ENCODE data around the gene STAT6.

The STAT6 gene

DNA sequence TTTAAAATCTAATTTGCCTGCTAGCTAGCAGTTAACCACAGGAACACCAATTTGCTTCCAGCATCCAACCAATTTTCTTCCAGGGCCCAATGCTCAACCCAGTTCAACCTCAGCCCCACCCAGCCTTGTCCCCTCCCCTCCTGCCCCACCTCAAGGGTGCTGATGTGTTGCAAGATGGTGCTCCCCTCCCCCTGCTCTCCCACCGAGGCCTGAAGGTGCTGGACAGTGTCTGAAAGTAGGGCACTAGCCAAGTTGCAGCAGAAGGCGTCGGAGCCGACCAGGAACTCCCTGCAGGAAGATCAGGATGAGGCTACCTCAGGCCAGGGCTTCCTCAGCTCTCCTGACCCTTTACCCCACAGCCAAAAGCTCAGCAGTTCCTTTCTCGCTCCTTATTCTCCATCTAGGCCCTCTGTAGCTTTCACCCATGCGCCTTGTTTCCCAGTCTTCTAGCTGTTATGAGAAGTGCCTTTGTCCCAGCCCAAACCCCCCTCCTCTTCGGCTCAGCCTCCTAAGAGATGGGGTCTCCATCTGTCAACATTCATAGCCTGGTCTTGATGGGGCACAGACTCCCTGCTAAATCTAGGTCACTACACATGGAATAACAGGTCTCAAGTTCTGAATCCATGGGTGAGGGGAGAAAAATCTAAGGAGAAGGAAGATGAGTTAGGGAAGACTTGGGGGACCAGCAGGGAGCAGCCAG is 3.6 kb downstream of the STAT6 start:
- no peak overlapping the region for H3K27ac ChIP-seq (ENCODE audit: low read depth, low read length)
- peaks cover 38% of the 10 kb centered on the region for H3K36me3 ChIP-seq (ENCODE audit: control insufficient read depth, insufficient read depth, low read length)
- H3K9me3 ChIP-seq (ENCODE audit: control insufficient read depth, insufficient read depth, low read depth, low read length), result no peaks in the 10 kb centered on the region
- no peaks in the 10 kb centered on the region for H3K27me3 ChIP-seq (ENCODE audit: control insufficient read depth, insufficient read depth, low read length)
- no peak overlapping the region for H3K9ac ChIP-seq (ENCODE audit: low read length)
- H3K4me3 ChIP-seq (ENCODE audit: low read depth, low read length), result no peak overlapping the region
- peaks cover 21% of the 10 kb centered on the region for H3K4me1 ChIP-seq (ENCODE audit: control insufficient read depth, insufficient read depth, low read length)

DNA sequence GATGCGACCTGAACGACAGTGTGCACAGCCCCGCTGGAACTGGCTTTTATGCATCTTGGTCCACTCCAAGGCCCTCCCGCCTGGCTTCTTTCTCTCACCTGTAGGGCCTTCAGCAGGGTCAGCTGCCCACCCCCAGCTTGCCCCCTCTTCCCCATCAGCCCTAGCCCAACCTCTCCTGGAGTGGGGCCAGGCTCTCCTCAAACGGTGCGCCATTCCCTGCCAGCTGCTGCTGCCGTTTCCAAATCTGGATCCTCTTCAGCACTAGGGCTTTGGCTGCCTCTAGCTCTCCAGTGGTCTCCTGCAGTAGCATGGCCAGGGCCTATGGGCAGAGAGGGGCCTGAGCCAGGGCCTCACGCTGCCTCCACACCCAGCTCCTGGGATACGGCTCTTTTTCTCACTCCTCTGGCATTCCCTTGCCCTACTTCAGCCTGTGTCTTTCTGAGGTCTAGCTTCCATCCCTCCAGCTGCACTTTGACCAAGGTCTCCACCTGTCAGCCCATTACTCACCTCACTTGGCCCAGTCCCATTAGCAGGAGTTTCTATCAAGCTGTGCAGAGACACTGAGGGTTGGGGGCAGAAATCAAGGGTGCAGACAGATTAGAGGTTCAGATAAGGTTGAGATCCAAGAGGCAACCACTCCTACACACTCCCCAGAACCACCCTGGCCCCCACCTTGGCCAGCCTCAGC is 5.0 kb downstream of the STAT6 start:
- Histone ChIP-seq H3K36me3 (ENCODE audit: control insufficient read depth, insufficient read depth, low read length) (peaks cover 43% of the 10 kb centered on the region), H3K4me1 (ENCODE audit: control insufficient read depth, insufficient read depth, low read length) (peaks cover 12% of the 10 kb centered on the region), H3K9me3 (ENCODE audit: control insufficient read depth, insufficient read depth, low read depth, low read length) (no peaks in the 10 kb centered on the region), H3K9ac (ENCODE audit: low read length) (no peak overlapping the region), H3K27me3 (ENCODE audit: control insufficient read depth, insufficient read depth, low read length) (no peaks in the 10 kb centered on the region), H3K27ac (ENCODE audit: low read depth, low read length) (no peak overlapping the region), H3K4me3 (ENCODE audit: low read depth, low read length) (no peak overlapping the region)

DNA sequence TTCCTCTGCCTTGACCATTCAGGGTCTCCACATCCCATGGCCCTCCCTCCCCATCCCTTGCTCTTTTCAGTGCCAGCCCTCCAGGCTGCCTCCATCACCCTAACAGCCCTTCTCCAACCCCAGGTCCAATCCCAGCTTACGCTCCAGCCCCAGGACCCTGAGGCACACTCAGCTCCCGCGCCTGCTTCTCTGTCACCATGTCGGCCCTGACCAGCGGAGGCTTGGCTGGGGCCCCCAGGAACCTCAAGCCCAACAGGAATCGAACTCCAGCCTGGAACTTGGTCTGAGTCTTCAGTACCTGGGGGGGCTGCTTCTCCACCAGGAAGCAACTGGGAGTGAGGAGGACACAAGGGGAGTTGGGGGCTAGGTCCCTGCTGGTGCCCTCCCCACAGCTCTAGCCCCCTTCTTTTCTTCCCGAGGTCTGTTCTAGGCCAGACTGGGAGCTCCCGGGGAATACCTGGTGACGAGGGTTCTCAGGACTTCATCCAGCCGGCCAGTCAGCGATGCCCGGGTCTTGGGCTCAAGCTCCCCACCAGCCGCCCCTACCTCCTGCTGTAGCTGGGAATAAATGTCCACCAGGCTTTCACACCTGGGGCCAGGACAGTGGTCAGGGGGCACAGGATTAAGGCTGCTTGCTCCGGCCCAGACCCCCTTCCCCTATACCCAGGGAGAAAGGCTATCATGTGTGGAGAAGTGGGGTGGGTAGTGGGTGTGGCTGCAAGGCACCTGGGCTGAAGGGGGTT is 6.0 kb downstream of the STAT6 start:
- no peaks in the 10 kb centered on the region for H3K27me3 ChIP-seq (ENCODE audit: control insufficient read depth, insufficient read depth, low read length)
- no peaks in the 10 kb centered on the region for H3K9me3 ChIP-seq (ENCODE audit: control insufficient read depth, insufficient read depth, low read depth, low read length)
- H3K36me3 ChIP-seq (ENCODE audit: control insufficient read depth, insufficient read depth, low read length), result peaks cover 43% of the 10 kb centered on the region
- H3K4me3 ChIP-seq (ENCODE audit: low read depth, low read length), result no peak overlapping the region
- H3K9ac ChIP-seq (ENCODE audit: low read length), result no peak overlapping the region
- no peak overlapping the region for H3K27ac ChIP-seq (ENCODE audit: low read depth, low read length)
- H3K4me1 ChIP-seq (ENCODE audit: control insufficient read depth, insufficient read depth, low read length), result peaks cover 6% of the 10 kb centered on the region

DNA sequence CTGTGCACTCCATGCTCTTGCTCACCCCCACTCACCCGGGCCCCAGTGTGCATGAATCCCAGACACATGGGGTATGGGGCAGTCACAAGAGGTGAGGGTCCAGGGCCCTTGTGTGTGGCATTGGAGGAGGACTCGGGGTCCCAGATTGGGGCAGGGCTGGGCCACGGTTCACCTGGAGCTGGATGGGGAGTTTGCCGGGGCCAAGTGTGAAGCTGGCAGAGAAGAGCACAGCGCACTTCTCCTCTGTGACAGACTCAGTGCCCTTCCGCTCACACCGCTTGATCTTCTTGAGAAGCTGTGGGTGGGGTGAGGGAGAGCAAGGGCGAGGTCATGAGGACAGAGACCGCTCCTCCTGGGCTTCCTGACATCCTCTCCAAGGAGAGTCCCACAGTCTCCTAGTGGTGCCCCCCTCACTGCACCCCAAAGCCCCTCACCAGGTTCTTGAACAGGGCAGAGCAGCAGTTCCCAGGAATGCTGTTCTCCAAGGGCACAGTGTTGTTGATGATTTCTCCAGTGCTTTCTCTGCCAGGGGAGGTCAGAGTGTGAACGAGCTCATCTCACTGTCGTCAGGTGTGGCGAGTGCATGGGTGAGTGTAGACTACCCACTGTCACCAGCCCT is 6.8 kb downstream of the STAT6 start:
- Histone ChIP-seq H3K4me1 (ENCODE audit: control insufficient read depth, insufficient read depth, low read length) (no peaks in the 10 kb centered on the region), H3K9me3 (ENCODE audit: control insufficient read depth, insufficient read depth, low read depth, low read length) (no peaks in the 10 kb centered on the region), H3K36me3 (ENCODE audit: control insufficient read depth, insufficient read depth, low read length) (peaks cover 50% of the 10 kb centered on the region), H3K9ac (ENCODE audit: low read length) (no peak overlapping the region), H3K27ac (ENCODE audit: low read depth, low read length) (no peak overlapping the region), H3K4me3 (ENCODE audit: low read depth, low read length) (no peak overlapping the region), H3K27me3 (ENCODE audit: control insufficient read depth, insufficient read depth, low read length) (no peaks in the 10 kb centered on the region)

DNA sequence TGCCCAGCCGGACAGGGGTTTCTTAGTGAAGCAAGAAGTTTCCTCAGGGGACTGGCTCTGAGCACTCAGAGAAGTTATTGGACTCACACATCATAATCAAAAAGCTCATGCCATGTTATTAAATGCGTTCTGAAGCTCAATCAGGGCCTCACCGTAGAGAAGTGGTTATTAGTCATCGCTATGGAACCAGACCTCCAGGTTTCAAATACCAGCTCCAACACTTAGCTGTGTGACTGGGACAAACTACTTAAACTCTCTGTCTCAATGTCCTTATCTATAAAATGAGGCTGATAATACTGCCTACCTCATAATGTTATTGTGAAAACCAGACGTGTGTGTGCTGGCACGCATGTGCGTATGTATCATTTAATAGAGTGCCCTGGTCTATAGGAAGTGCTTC is 7.3 kb downstream of the STAT6 start:
- Histone ChIP-seq H3K4me3 (ENCODE audit: low read depth, low read length) (no peak overlapping the region), H3K9me3 (ENCODE audit: control insufficient read depth, insufficient read depth, low read depth, low read length) (no peaks in the 10 kb centered on the region), H3K9ac (ENCODE audit: low read length) (no peak overlapping the region), H3K27ac (ENCODE audit: low read depth, low read length) (no peak overlapping the region), H3K27me3 (ENCODE audit: control insufficient read depth, insufficient read depth, low read length) (no peaks in the 10 kb centered on the region), H3K4me1 (ENCODE audit: control insufficient read depth, insufficient read depth, low read length) (no peaks in the 10 kb centered on the region), H3K36me3 (ENCODE audit: control insufficient read depth, insufficient read depth, low read length) (peaks cover 55% of the 10 kb centered on the region)

DNA sequence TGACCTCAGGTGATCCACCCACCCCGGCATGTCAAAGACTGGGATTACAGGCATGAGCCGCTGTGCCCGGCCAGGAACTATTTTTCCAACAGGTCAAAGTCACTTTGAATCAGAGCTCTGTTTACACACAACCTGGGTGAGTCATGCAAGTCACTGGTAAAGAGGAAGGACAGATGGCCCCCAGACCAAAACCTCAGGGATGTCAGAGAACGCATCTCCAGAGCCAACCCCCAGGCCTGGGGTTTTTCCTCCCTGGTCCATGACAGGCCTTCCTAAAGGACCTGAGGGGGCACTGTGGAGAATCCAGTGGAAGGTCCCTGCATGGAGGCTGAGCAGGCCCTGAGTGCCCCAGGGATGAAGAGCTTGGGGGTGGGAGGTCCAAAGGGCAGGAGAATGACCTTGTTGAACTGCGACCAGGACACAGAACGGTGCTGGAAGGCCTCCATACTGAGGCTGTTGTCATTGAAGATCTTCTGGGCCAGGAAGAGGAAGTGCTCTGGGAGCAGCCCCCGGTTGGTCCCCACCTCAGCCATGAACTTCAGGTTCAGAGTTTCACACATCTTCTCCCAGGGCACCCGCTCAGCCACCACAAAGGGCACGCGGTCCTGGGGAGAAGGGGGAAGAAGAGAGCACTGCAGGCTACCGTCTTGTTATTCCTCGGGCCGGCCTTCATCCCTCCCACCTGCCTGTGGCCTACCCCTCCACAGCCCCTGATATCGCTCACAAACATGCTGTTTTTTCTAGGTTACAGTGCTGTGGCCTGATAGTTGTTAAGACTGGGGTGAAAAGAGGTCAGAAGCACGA is 9.1 kb downstream of the STAT6 start:
- no peak overlapping the region for H3K4me3 ChIP-seq (ENCODE audit: low read depth, low read length)
- no peaks in the 10 kb centered on the region for H3K9me3 ChIP-seq (ENCODE audit: control insufficient read depth, insufficient read depth, low read depth, low read length)
- peaks cover 70% of the 10 kb centered on the region for H3K36me3 ChIP-seq (ENCODE audit: control insufficient read depth, insufficient read depth, low read length)
- no peaks in the 10 kb centered on the region for H3K27me3 ChIP-seq (ENCODE audit: control insufficient read depth, insufficient read depth, low read length)
- no peak overlapping the region for H3K27ac ChIP-seq (ENCODE audit: low read depth, low read length)
- H3K4me1 ChIP-seq (ENCODE audit: control insufficient read depth, insufficient read depth, low read length), result no peaks in the 10 kb centered on the region
- no peak overlapping the region for H3K9ac ChIP-seq (ENCODE audit: low read length)

DNA sequence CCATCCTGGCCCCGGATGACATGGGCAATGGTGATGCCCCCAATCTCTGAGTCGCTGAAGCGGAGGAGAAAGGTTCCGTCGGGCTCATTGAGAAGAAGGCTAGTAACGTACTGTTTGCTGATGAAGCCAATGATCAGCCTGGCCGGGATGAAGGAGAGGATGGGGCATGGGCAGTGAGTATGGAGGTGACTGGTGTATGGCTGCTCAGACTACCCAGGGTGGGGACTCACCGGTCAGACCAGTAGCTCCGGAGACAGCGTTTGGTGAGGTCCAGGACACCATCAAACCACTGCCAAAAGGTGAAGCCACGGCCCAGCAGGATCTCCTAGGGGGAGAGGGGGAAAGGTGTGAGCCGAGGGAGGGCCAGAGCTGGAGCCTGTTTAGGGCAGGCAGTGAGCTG is 11.4 kb downstream of the STAT6 start:
- no peak overlapping the region for H3K27ac ChIP-seq (ENCODE audit: low read depth, low read length)
- no peak overlapping the region for H3K4me3 ChIP-seq (ENCODE audit: low read depth, low read length)
- peaks cover 69% of the 10 kb centered on the region for H3K36me3 ChIP-seq (ENCODE audit: control insufficient read depth, insufficient read depth, low read length)
- no peak overlapping the region for H3K9ac ChIP-seq (ENCODE audit: low read length)
- peaks cover 7% of the 10 kb centered on the region; the same call in 1 of the 2 replicates for H3K4me1 ChIP-seq (ENCODE audit: control insufficient read depth, insufficient read depth, low read length)
- no peaks in the 10 kb centered on the region for H3K9me3 ChIP-seq (ENCODE audit: control insufficient read depth, insufficient read depth, low read depth, low read length)
- H3K27me3 ChIP-seq (ENCODE audit: control insufficient read depth, insufficient read depth, low read length), result no peaks in the 10 kb centered on the region

DNA sequence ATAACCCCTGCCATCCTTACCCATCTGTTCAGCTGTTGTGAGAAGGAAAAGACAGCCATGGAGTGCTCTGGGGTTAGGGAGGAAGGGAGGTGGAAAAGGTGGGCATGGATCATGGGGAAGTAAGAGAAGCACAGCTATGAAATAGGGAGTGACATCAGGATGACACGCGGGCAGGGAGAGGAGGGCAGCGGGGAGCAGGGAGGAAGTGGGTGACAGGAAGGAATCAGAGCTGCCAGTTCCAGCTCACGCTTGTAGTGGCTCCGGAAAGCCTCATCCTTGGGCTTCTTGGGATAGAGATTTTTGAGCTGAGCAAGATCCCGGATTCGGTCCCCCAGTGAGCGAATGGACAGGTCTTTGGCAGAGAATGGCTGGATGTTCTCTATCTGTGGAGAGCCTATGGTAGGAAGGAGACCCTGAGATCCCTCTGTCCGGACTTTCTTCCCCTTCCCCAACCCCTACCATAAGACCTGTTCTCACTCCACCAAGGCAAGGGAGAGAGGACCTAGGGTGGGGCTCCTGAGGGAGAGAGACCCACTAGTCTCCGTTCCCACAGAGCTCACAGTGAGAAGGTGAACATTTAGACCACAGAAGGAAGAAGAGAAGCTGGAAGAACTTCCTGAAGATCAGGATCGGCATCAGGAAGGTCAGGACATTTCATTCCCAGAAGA is 12.0 kb downstream of the STAT6 start:
- Histone ChIP-seq H3K36me3 (ENCODE audit: control insufficient read depth, insufficient read depth, low read length) (peaks cover 69% of the 10 kb centered on the region), H3K4me1 (ENCODE audit: control insufficient read depth, insufficient read depth, low read length) (peaks cover 13% of the 10 kb centered on the region), H3K9ac (ENCODE audit: low read length) (no peak overlapping the region), H3K27me3 (ENCODE audit: control insufficient read depth, insufficient read depth, low read length) (no peaks in the 10 kb centered on the region), H3K27ac (ENCODE audit: low read depth, low read length) (no peak overlapping the region), H3K9me3 (ENCODE audit: control insufficient read depth, insufficient read depth, low read depth, low read length) (no peaks in the 10 kb centered on the region), H3K4me3 (ENCODE audit: low read depth, low read length) (no peak overlapping the region)

DNA sequence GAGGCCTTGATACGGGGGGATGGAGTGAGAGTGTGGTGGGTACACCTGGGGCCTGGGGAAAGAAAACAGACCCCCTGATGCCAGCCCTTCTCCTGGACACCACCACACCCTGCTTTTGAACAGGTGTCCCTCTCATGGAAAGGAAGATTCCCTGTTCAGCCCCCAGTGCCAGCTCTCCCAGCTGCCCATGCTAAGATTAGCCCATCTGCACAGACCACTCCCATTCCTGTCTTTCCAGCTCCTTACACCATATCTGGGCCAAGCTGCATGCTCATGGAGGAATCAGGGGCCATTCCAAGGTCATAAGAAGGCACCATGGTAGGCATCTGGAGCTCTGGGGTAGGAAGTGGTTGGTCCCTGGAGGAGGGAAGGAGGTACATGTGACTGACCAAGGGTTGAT is 12.6 kb downstream of the STAT6 start:
- Histone ChIP-seq H3K27me3 (ENCODE audit: control insufficient read depth, insufficient read depth, low read length) (no peaks in the 10 kb centered on the region), H3K4me1 (ENCODE audit: control insufficient read depth, insufficient read depth, low read length) (peaks cover 16% of the 10 kb centered on the region), H3K36me3 (ENCODE audit: control insufficient read depth, insufficient read depth, low read length) (peaks cover 64% of the 10 kb centered on the region), H3K4me3 (ENCODE audit: low read depth, low read length) (no peak overlapping the region), H3K9ac (ENCODE audit: low read length) (no peak overlapping the region), H3K9me3 (ENCODE audit: control insufficient read depth, insufficient read depth, low read depth, low read length) (no peaks in the 10 kb centered on the region), H3K27ac (ENCODE audit: low read depth, low read length) (no peak overlapping the region)

DNA sequence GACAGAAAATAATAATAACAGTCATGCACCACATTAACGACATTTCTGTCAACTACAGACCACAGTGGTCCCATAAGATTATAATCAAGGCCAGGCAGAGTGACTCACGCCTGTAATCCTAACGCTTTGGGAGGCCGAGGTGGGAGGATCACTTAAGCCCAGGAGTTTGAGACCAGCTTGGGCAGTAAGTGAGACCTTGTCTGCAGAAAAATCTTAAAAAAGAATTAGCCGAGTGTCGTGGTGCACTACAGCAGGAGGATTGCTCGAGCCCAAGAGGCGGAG is 13.7 kb downstream of the STAT6 start:
- no peak overlapping the region for H3K4me3 ChIP-seq (ENCODE audit: low read depth, low read length)
- no peaks in the 10 kb centered on the region for H3K9me3 ChIP-seq (ENCODE audit: control insufficient read depth, insufficient read depth, low read depth, low read length)
- H3K4me1 ChIP-seq (ENCODE audit: control insufficient read depth, insufficient read depth, low read length), result peaks cover 21% of the 10 kb centered on the region
- H3K36me3 ChIP-seq (ENCODE audit: control insufficient read depth, insufficient read depth, low read length), result peaks cover 67% of the 10 kb centered on the region
- no peaks in the 10 kb centered on the region for H3K27me3 ChIP-seq (ENCODE audit: control insufficient read depth, insufficient read depth, low read length)
- no peak overlapping the region for H3K27ac ChIP-seq (ENCODE audit: low read depth, low read length)
- no peak overlapping the region for H3K9ac ChIP-seq (ENCODE audit: low read length)

Measured in HUES6 (cell line).